Measurements from ENCODE around the gene RPS27A.

GRCh38 chr2:55277310-55277709 is 44.8 kb downstream of the RPS27A start:
- TF ChIP-seq CTCF (IDR thresholded peaks at IDR 0.05) = no peak
- TF ChIP-seq POLR2A (IDR thresholded peaks at IDR 0.05) = no peak
- no peak for TF ChIP-seq POLR2AphosphoS5 (IDR thresholded peaks at IDR 0.05)

All from sigmoid colon (tissue), 4 donors.